Measurements from ENCODE around the gene PRKG1.

Gene PRKG1

DNA sequence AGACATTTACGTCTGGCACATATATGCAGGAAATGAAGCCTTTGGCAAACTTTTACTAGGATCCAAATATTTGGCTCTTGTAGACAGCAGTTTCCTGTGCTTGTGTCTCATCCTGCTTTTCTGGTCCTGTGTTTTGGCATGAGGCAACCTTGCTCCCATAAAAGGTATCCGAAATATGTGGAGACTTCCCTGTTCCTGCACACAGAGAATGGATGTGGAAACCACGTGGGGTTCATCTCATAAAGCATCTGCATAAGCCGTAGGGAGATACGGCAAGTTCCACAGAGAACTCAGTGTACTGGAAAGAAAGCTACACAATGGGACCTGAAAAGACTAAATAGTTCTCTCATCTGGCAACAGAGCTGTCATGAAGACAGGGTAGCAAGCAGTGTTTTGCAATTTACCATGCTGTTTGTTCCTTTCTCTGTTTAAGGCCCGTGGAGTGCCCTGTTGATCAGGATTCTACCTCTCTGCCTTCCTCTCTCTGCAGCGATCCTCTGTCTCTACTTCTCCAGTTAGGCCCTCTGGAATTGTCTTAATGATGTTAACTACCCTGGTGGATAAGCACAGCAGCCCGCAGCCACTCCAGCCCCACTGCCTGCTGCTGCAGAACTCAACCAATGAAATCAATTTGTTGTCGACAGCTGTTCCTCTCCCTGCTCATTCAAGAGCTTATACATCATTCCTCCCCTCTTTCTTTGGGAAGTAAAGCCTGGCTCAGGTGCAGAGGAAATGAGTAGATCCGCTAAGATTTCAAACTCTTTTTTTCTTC lies 331.5 kb downstream of the PRKG1 start:
- Mint-ChIP-seq H3K4me3 (no peak overlapping the region), H3K36me3 (no peaks in the 10 kb centered on the region), H3K27me3 (no peaks in the 10 kb centered on the region), H3K9me3 (ENCODE audit: low read depth) (no peaks in the 10 kb centered on the region), H3K4me1 (ENCODE audit: low read depth) (no peaks in the 10 kb centered on the region), H3K27ac (no peak overlapping the region)

GRCh38 chr10:51406581-51406980 lies 332.3 kb downstream of the PRKG1 start:
- Mint-ChIP-seq H3K4me1 (ENCODE audit: low read depth) (no peaks in the 10 kb centered on the region), H3K27ac (no peak overlapping the region), H3K36me3 (no peaks in the 10 kb centered on the region), H3K27me3 (no peaks in the 10 kb centered on the region), H3K9me3 (ENCODE audit: low read depth) (no peaks in the 10 kb centered on the region), H3K4me3 (no peak overlapping the region)

DNA sequence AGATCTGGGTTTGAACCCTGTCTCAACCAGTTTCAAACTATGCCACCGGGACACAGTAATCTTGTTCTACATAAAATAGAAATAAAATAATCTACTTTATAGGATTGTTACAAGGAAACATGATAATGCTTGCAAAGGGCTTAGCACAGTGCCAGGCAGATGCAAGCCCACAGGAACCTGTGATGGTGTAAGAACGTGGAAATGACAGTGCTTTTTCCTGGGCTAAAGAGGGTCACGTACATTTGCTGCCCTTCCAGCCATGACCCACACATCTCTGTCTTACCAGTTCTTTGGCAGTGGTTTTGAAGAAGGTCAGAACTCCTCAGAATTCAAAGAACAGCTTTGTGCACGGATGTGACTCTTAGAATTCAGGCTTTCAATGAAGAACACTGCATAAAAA lies 342.2 kb downstream of the PRKG1 start:
- Mint-ChIP-seq H3K27me3 (no peaks in the 10 kb centered on the region), H3K36me3 (no peaks in the 10 kb centered on the region), H3K4me1 (ENCODE audit: low read depth) (no peaks in the 10 kb centered on the region), H3K27ac (no peak overlapping the region), H3K9me3 (ENCODE audit: low read depth) (no peaks in the 10 kb centered on the region), H3K4me3 (no peak overlapping the region)

- H3K4me1 Mint-ChIP-seq (ENCODE audit: low read depth), result no peaks in the 10 kb centered on the region
These were observed 345.2 kb downstream of the PRKG1 start for GRCh38 chr10:51419196-51420093.

GRCh38 chr10:51421853-51422252 lies 347.6 kb downstream of the PRKG1 start:
- Mint-ChIP-seq H3K36me3 (no peaks in the 10 kb centered on the region), H3K27me3 (no peaks in the 10 kb centered on the region), H3K27ac (no peak overlapping the region)

More at GRCh38 chr10:51419196-51420093, 345.2 kb downstream of the PRKG1 start:
- Mint-ChIP-seq H3K27me3 (no peaks in the 10 kb centered on the region), H3K27ac (no peak overlapping the region), H3K4me3 (no peak overlapping the region), H3K36me3 (no peaks in the 10 kb centered on the region), H3K9me3 (ENCODE audit: low read depth) (no peaks in the 10 kb centered on the region)

DNA sequence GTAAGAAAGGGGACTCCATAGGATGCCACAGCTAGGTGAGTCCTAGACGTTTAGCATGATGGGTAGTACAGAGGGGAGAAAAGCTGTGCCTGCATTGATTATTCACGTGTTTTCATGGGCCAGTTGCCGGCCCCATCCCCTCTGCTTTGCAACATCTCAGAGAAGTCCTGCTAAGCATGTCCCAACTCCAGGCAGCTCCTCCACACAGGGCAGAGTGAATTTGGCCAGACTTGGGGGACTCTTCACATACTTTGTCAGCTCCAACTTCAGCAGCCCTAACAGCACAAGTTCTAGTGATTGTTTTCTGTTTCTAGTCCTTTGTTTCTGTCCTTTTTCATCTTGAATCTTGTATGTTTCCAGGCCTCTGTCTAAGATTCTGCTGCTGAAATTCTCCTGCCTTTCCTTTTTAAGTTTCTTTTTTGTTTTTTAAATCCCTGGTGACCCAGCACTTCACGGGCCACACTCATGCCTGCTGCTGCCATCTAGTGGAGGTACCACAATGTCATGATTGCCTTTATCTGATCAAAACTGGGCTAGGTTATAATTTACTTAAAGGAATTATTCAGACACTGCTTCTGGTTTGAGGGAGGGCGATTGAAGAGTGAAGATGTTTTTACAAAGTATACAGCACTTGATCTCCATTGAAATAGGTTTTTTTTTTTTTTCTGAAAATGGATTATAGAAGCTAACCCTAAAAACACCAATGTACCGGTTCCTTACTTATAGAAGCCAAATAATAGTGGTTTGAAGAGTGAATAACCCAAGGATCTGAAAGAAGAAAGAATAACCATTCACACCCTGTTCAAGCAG lies 348.2 kb downstream of the PRKG1 start:
- Mint-ChIP-seq H3K9me3 (ENCODE audit: low read depth) (no peaks in the 10 kb centered on the region), H3K36me3 (no peaks in the 10 kb centered on the region), H3K27ac (no peak overlapping the region), H3K27me3 (no peaks in the 10 kb centered on the region), H3K4me1 (ENCODE audit: low read depth) (no peaks in the 10 kb centered on the region), H3K4me3 (no peak overlapping the region)

More at GRCh38 chr10:51421853-51422252, 347.6 kb downstream of the PRKG1 start:
- Mint-ChIP-seq H3K9me3 (ENCODE audit: low read depth) (no peaks in the 10 kb centered on the region), H3K4me3 (no peak overlapping the region), H3K4me1 (ENCODE audit: low read depth) (no peaks in the 10 kb centered on the region)

DNA sequence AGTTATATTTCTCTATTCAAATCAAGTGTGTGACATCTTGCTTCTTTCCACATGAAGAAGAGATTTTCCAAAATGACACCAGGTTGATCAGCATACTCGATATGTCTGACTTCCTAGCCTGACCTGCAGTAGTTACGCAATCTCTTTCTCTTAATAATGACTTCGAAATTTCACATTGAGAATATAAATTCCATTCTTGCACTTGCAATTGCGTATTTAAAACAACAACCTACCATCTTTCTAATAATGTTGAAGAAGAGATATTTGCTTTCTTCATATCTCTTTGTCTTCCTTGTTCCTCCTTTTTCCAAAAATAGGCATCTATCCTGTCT lies 348.8 kb downstream of the PRKG1 start:
- no peak overlapping the region for H3K4me3 Mint-ChIP-seq
- H3K4me1 Mint-ChIP-seq (ENCODE audit: low read depth), result no peaks in the 10 kb centered on the region
- H3K27ac Mint-ChIP-seq, result no peak overlapping the region
- H3K9me3 Mint-ChIP-seq (ENCODE audit: low read depth), result no peaks in the 10 kb centered on the region
- no peaks in the 10 kb centered on the region for H3K27me3 Mint-ChIP-seq
- no peaks in the 10 kb centered on the region for H3K36me3 Mint-ChIP-seq

- Mint-ChIP-seq H3K9me3 (ENCODE audit: low read depth) (no peaks in the 10 kb centered on the region), H3K4me1 (ENCODE audit: low read depth) (no peaks in the 10 kb centered on the region), H3K36me3 (no peaks in the 10 kb centered on the region), H3K27ac (no peak overlapping the region), H3K4me3 (no peak overlapping the region), H3K27me3 (no peaks in the 10 kb centered on the region)
These were observed 351.1 kb downstream of the PRKG1 start for GRCh38 chr10:51425431-51425830.

- no peaks in the 10 kb centered on the region for H3K9me3 Mint-ChIP-seq (ENCODE audit: low read depth)
- H3K4me3 Mint-ChIP-seq, result no peak overlapping the region
- H3K36me3 Mint-ChIP-seq, result no peaks in the 10 kb centered on the region
- H3K27ac Mint-ChIP-seq, result no peak overlapping the region
- H3K27me3 Mint-ChIP-seq, result no peaks in the 10 kb centered on the region
- no peaks in the 10 kb centered on the region for H3K4me1 Mint-ChIP-seq (ENCODE audit: low read depth)
These were observed 353.5 kb downstream of the PRKG1 start for GRCh38 chr10:51427758-51428157.

GRCh38 chr10:51430506-51430905 lies 356.2 kb downstream of the PRKG1 start:
- Mint-ChIP-seq H3K4me1 (ENCODE audit: low read depth) (no peaks in the 10 kb centered on the region), H3K27ac (no peak overlapping the region), H3K27me3 (no peaks in the 10 kb centered on the region), H3K4me3 (no peak overlapping the region), H3K9me3 (ENCODE audit: low read depth) (no peaks in the 10 kb centered on the region), H3K36me3 (no peaks in the 10 kb centered on the region)

DNA sequence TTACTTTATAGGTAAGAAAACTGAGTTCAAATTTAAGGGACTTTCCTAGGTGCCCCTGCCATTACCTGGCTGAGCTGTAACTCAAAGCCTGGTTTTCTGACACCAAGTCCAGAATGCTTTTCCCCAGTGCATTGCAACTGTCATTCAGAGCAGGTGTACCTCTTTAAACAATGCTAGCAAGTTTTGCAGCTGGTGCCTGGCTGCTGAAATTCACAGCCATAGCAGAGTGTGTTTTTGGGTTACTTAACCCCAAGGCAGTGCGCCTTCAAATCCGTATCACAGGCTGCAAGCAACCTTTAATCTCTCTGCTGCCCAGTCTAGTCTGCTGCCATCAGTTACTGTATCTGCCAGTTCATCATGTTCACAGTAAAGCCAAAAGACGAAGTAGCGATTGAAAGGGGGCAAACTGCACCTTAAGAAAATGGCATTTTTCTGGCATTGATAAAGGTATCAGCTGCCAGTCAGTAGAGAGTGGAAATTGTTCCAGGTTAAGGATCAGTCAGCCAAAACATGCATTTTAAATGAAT lies 359.7 kb downstream of the PRKG1 start:
- Mint-ChIP-seq H3K36me3 (no peaks in the 10 kb centered on the region), H3K4me3 (no peak overlapping the region), H3K27me3 (no peaks in the 10 kb centered on the region), H3K27ac (no peak overlapping the region), H3K4me1 (ENCODE audit: low read depth) (no peaks in the 10 kb centered on the region), H3K9me3 (ENCODE audit: low read depth) (no peaks in the 10 kb centered on the region)

- H3K36me3 Mint-ChIP-seq, result no peaks in the 10 kb centered on the region
- no peaks in the 10 kb centered on the region for H3K4me1 Mint-ChIP-seq (ENCODE audit: low read depth)
- no peaks in the 10 kb centered on the region for H3K9me3 Mint-ChIP-seq (ENCODE audit: low read depth)
- no peak overlapping the region for H3K4me3 Mint-ChIP-seq
- H3K27me3 Mint-ChIP-seq, result no peaks in the 10 kb centered on the region
- no peak overlapping the region for H3K27ac Mint-ChIP-seq
These were observed 362.5 kb downstream of the PRKG1 start for GRCh38 chr10:51436805-51437204.

GRCh38 chr10:51439645-51440044 lies 365.4 kb downstream of the PRKG1 start:
- Mint-ChIP-seq H3K36me3 (no peaks in the 10 kb centered on the region), H3K27me3 (no peaks in the 10 kb centered on the region), H3K4me1 (ENCODE audit: low read depth) (no peaks in the 10 kb centered on the region), H3K27ac (no peak overlapping the region), H3K9me3 (ENCODE audit: low read depth) (no peaks in the 10 kb centered on the region), H3K4me3 (no peak overlapping the region)

DNA sequence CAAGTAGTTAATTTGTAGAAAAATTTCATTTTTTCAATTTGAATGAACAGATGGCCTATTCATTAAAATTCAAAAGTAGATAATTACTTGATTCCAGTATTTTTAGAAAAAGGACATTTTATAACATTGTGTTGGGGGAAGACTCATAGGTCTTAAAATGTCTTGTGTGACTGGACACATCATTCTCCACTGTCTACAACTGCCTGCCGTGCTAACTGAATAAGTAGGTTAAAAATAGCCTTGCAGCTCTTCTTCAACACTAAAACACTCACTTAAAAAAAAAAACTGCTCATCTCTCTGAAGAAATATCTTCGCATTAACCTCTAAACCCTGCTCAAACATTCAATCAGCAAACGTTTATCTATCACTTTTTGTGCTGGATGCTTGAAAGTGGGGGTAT lies 371.3 kb downstream of the PRKG1 start:
- no peaks in the 10 kb centered on the region for H3K27me3 Mint-ChIP-seq
- H3K9me3 Mint-ChIP-seq (ENCODE audit: low read depth), result no peaks in the 10 kb centered on the region
- no peaks in the 10 kb centered on the region for H3K4me1 Mint-ChIP-seq (ENCODE audit: low read depth)
- no peak overlapping the region for H3K4me3 Mint-ChIP-seq
- no peak overlapping the region for H3K27ac Mint-ChIP-seq
- no peaks in the 10 kb centered on the region for H3K36me3 Mint-ChIP-seq

DNA sequence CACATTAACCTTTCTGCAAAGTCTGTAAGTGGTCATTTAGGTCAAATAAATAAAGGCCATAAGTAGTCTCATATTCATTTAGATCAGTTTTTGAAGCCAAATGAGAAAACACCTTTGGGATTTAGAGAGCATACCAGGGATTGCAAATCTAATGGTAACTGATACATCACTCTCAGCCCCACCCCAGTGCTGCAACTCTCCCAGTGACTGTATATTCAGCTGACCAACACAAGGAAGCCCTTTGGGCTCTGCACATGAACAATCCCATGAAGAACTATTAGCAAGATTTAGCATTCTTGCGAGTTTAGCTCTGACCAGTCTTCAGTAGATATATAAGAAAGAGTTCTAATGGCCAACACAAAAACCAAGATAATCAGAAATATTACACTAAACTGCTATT lies 372.8 kb downstream of the PRKG1 start:
- no peaks in the 10 kb centered on the region for H3K27me3 Mint-ChIP-seq
- no peaks in the 10 kb centered on the region for H3K9me3 Mint-ChIP-seq (ENCODE audit: low read depth)
- no peak overlapping the region for H3K27ac Mint-ChIP-seq
- H3K36me3 Mint-ChIP-seq, result no peaks in the 10 kb centered on the region
- H3K4me3 Mint-ChIP-seq, result no peak overlapping the region
- H3K4me1 Mint-ChIP-seq (ENCODE audit: low read depth), result no peaks in the 10 kb centered on the region
